GM19468 (cell line): ENCODE results near the gene UBTF.

Source experiments
- ATAC-seq: cut with Tn5 transposase; IDR thresholded peaks from one replicate; pipeline ENCODE4 v1.9.1; 2021; ENCODE audit warnings: mild to moderate bottlenecking, moderate library complexity, moderate number of reproducible peaks; ENCODE audit not compliant: unreplicated experiment; ENCODE audit errors: extremely low read depth

UBTF gene

GRCh38 chr17:44199553-44200477, 19.7 kb downstream of the UBTF start, which contains the start of gene ATXN7L3:
Gene ATXN7L3 (minus strand): TSS chr17:44199884. CDS start chr17:44198070, 1,814 bp downstream.
- peak; percentile 31 for ATAC-seq

GRCh38 chr17:44198721-44199552, 20.5 kb downstream of the UBTF start:
- ATAC-seq = peak; percentile 11

GRCh38 chr17:44197980-44198720, 21.3 kb downstream of the UBTF start:
- no peak for ATAC-seq

DNA sequence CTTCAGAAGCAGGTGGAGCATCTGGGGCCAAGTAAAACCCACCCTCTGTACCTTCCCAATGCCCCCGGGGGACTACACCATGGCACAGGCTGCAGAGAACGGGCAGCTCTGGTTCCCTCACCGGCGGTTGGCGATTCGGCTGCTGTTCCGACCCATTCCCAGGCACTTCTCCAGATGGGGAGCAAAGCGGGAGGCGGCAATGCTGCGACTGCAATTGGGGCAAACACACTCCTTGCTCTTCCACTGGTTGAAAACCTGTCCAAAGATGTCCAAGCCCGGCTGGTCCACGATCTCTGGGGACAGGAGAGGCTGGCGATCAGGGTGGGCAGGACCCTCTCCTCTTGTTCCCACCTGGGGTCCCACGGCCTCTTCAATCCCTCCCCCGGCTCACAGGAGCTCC, 22.4 kb downstream of the UBTF start:
- no peak for ATAC-seq

DNA sequence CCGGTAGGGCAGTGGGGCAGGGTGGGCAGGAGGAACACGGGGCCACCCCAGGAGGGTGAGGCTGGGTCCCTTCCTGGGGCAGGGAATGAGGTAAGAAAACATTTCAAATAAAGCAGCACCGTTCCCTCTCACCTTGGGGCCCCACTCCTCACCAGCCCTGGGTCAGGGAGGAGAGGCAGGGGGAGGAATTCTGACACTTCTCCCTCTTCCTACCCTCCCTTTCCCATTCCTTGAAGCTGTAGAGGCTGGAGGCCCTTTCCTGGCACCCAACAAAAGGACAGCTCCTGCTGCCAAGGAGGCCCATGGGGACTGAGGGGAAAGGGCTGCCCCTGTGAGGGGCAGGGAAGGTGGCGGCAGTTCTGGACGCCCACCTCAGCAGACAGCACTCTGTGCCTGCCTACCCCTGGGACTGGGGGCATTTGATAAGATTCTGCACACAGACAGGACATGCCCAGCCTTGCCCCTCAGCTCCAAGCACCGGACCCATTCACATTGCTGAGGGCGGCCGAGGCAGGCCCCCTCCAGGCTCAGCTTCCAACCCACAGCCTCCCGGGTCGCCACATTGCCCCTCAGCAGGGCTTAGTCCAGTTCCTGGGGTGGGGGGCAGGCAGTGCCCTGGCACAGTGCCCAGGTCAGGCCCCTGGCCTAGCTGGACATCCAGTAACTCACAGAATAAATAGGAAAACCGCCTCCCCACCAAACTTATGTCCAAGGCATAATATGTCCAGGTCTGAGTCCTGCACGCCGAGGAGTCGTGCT, 26.0 kb downstream of the UBTF start:
- ATAC-seq = no peak

DNA sequence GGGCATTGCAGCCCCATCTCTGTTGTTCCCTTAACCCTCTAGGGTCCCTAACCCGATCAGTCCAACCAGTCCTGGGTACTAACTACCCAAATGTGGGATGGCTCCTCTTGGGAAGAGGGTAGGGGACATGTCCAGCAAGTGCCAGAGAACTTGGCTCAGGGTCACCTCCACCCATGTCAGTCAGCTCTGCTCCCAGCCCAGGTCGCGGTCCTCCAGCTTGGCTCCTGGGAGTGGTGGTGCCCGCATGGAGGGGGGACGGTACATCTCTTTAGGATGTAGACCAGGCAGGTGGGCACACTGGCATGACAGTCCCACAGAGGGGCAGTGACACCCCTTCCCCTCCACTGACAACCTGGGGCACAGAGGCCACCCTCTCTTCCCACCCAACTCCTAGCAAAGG, 26.7 kb downstream of the UBTF start:
- no peak for ATAC-seq

- no peak for ATAC-seq
These were observed 27.5 kb downstream of the UBTF start for GRCh38 chr17:44191941-44192496.

GRCh38 chr17:44191369-44191768, 28.1 kb downstream of the UBTF start:
- ATAC-seq = no peak

DNA sequence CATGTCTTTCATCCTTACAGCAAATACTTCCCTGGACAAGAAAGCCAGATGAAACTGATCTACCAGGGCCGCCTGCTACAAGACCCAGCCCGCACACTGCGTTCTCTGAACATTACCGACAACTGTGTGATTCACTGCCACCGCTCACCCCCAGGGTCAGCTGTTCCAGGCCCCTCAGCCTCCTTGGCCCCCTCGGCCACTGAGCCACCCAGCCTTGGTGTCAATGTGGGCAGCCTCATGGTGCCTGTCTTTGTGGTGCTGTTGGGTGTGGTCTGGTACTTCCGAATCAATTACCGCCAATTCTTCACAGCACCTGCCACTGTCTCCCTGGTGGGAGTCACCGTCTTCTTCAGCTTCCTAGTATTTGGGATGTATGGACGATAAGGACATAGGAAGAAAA, 29.0 kb downstream of the UBTF start:
- ATAC-seq = no peak

DNA sequence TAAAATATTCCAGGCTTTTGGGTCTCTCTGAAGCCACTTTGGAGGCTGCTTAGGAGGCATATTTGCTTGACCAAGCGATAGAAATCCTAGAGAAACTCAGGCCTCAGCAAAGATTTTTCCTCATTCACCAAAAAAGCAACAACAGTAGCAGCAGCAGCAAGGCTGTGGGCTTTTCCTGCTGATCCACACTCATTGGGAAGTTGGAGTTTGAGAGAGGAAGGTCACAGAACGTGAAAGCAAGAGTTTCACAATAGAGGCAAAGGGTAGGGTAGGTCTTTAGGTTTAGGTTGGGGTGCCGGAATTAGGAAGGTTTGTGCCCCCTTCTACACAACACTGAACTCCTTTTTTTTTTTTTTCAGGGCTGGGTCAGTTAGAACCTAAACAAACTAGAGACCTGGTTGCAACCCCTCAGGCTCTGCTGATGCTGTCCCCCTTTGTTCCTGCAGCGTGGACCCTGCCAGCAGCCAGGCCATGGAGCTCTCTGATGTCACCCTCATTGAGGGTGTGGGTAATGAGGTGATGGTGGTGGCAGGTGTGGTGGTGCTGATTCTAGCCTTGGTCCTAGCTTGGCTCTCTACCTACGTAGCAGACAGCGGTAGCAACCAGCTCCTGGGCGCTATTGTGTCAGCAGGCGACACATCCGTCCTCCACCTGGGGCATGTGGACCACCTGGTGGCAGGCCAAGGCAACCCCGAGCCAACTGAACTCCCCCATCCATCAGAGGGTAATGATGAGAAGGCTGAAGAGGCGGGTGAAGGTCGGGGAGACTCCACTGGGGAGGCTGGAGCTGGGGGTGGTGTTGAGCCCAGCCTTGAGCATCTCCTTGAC, 30.7 kb downstream of the UBTF start:
- no peak for ATAC-seq

- ATAC-seq = no peak
These were observed 32.2 kb downstream of the UBTF start for GRCh38 chr17:44187131-44187899.

- peak; percentile 76 for ATAC-seq
These were observed 33.0 kb downstream of the UBTF start, which contains the start of gene TMUB2 for GRCh38 chr17:44186307-44187130. Gene TMUB2 (plus strand): TSS chr17:44186972. CDS start chr17:44187709, 737 bp downstream.

GRCh38 chr17:44184212-44184810, 35.2 kb downstream of the UBTF start:
- ATAC-seq = no peak

DNA sequence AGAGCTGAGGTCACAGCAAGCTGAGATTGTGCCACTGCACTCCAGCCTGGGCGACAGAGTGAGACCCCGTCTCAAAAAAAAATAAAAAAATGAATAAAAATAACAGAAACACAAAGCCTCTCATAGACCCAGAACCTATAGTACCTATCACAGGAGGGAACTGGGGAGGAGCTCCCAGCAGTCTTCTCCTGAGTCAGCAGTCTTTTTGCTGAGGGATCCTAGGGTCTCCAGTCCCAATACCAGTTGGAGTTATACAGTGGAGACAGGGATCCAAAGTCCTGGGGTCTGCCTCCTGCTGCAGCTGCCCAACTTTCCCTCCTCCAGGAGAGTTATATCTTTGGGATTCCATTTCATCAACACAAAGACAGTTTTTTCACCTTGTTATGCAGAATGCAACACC, 36.5 kb downstream of the UBTF start:
- no peak for ATAC-seq

DNA sequence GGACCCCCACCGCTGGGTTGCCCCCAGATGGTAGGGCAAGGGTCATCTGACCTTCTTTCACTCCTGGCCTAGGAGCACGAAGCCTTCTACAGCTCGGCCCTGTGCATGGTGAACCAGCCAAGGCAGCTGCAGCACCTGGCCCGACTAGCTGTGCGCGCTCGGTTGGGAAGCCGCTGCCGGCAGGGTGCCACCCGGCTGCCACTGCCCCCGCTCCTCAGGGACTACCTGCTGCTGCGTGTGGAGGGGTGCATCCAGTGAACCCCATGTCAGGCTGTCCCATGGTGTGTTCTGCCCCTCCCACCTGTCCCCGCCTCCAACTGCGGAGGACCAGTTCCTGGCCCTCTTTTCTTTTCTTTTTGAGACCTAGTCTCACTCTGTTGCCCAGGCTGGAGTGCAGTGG, 41.3 kb downstream of the UBTF start:
- no peak for ATAC-seq

GRCh38 chr17:44177640-44178039, 41.8 kb downstream of the UBTF start:
- no peak for ATAC-seq
